IMR-90 (cell line): ENCODE measurements around the gene AKAP13.

Source experiments
- CTCF ChIP-seq: conservative IDR thresholded peaks from 2 replicates; pipeline ENCODE4 v1.5.1; 2012; ENCODE audit warnings: mild to moderate bottlenecking, low read depth, low read length, improper control_type of control experiment
- POLR2A ChIP-seq: IDR thresholded peaks from 2 replicates; pipeline ENCODE4 v1.6.1; 2012; ENCODE audit warnings: mild to moderate bottlenecking, low read depth, low read length
- RFX5 ChIP-seq: IDR thresholded peaks from 2 replicates; pipeline ENCODE4 v1.8.0; 2012; ENCODE audit warnings: low read depth, mild to moderate bottlenecking, low read length, moderate library complexity
- USF2 ChIP-seq: fragments of 150-350 bp; IDR thresholded peaks from 2 replicates; pipeline ENCODE4 v1.6.1; 2017; ENCODE audit warnings: mild to moderate bottlenecking, antibody characterized with exemption, low read length, low read depth

GRCh38 chr15:85633859-85634258 is 253.5 kb downstream of the AKAP13 start:
- TF ChIP-seq CTCF (no peak), USF2 (no peak), POLR2A (no peak), RFX5 (no peak)
